ENCODE measurements around the gene DNLZ.

The DNLZ gene

DNA sequence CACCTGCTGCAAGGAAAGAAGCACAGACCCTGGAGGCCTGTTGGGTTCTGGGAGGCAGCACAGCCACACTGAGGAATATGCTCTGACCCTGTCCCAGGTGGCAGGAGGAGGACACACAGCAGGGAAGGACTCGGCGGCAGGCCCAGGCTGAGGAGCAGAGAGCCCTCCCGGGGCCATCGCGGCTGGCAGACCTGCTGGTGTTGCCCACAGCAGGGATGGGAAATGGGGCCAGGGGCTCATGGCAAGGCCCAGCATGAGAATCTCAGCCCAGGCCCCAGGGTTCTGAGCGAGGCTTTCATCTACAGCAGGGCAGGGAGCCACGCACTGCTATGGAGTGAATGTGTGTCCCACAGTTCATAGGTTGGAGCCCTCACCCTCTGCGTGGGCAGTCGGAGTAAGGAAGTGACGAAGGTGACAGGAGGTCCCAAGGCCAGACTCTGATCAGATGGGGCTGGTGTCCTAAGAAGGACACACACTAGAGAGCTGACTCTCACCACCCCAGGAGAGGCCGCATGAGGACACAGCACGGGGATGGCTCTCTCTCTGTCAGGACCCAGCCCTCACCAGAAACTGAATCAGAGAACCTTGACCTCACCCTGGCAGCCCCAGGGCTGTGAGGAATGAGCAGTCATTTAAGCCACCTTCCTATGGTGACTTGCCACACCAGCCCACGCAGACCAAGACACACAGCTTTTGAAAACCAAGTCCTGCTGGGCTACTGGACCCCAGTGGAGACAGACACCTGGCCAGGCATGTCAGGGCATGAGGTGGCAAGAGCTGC lies 46.5 kb downstream of the DNLZ start:
- no peak for DNase-seq (ENCODE audit: low read depth)

DNA sequence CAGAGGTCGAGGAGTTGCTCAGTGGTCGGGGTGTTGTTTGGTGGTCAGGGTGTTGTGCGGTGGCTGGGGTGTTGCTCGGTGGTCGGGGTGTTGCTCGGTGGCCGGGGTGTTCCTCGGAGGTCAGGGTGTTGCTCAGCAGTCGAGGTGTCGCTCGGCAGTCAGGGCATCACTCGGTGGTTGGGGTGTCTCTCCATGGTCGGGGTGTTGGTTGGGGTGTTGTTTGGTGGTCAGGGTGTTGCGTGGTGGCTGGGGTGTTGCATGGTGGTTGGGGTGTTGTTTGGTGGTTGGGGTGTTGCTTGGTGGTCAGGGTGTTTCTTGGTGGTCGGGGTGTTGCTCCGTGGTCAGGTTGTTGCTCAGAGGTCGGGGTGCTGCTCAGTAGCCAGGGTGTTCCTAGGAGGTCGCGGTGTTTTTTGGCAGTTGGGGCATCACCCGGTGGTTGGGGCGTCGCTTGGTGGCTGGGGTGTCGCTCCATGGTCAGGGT lies 47.2 kb downstream of the DNLZ start:
- peak; percentile 27 for DNase-seq (ENCODE audit: low read depth)

DNA sequence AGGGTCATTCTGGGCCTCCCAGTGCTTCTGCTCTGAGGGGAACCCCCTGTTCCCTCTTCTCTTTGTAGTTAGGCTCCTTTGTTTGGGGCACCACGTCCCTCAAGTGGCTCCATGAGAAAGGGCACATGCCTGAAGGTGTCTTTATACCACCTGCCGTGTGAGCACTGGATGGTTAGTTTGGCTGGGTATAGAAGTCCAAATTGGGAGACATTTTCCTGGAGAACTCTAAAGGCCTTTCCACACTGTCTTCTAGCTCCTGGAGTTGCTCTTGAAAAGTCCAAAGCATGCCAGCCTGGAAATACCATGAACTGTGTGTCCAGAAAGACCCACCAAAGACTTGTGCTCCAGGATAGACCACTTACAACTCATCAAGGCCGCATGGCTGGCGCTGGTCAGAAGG lies 48.6 kb downstream of the DNLZ start:
- DNase-seq (ENCODE audit: low read depth): no peak

DNA sequence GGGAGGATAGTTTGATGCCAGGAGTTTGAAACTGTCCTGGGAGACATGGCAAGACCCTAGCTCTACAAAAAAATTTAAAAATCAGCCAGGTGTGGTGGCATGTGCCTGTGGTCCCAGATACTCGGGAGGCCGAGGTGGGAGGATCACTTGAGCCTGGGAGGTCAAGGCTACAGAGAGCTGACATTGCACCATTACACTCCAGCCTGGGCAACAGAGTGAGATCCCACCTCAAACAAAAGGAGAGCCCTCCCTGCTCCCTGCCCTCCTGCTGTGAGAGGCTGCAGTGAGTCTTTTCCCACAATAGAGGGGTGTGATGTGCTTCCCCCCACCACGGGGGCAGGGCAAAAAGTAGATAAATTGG lies 49.5 kb downstream of the DNLZ start:
- no peak for DNase-seq (ENCODE audit: low read depth)

DNA sequence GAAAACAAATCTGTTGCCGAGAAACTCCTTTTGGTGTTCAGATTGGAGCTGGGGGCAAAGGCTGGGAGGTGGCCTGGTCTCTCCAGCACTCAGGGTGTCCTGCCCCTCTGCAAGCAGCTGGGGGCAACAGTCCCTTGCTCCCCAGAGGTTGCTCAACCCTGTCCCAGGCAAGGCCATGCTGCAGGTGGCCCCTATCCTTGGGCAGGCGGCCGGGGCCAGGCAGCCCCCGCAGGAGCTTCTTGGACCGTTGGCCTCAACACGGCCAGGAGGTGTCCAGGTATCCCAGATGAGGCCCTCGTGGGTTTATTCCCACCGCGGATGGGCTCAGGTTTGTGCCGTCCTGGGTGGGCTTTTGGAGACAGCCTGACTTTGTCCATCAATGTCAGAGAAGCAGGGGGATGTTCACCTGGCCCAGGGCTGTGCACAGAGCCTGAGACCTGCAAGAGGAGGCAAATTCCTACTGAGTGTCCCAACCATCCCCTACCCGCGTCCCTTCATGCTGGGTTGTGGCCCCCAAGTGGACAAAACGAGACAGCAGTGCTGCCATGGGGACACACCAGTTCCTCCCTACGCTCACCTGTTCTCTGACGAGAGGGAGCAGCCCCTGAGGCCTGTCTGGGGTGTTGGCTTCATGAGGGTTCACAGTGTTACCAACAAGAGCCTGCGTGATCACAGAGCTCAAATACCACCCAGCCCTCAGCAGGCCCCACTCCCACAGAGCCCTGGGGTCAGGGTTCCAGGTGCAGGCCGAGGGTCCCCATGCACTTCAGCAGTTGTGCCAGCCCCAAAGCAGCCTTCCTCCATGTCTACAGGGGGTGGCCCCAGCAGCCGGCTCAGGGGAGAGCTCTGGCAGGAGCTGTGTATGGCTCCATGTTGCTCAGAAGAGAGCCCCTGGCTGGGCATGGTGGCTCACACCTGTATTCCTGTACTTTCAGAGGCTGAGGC lies 50.2 kb downstream of the DNLZ start:
- no peak for DNase-seq (ENCODE audit: low read depth)

DNA sequence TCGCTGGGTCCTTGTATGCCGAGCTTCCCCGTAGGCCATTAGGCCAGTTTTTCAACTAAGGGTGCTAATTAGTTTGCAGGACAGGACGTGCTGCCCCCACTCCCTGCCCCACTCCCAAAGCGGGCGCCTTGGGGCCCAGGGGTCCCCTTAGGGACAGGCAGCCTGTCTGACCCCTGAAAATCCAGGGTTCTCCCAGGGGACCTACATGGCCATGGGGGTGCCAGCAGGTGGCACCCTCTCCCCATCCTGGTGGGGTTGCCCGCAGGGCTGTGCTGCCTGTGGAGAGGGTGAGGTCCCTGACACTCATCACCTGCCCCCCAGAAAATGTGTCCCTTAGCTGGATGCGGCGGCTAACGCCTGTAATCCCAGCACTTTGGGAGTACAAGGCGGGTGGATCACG lies 51.1 kb downstream of the DNLZ start:
- peak; percentile 30 for DNase-seq (ENCODE audit: low read depth)

DNA sequence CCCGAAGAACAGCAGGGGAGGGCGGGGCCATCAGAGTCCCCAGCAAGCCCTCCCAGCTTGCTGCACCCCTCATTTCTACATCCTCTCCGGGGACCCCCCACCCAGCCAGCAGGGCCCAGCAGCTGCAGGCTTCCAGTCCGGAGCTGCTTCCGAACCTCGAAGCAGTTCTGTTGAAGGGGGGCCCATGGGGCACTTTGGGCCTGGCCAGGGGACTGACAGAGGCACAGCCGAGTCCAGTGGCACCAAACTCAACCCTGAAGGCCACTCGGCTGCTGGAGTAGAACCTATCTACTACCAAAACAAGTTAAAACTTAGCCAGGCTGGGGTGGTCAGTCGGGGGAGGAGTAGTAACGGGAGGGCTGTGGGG lies 51.6 kb downstream of the DNLZ start:
- DNase-seq (ENCODE audit: low read depth): no peak

DNA sequence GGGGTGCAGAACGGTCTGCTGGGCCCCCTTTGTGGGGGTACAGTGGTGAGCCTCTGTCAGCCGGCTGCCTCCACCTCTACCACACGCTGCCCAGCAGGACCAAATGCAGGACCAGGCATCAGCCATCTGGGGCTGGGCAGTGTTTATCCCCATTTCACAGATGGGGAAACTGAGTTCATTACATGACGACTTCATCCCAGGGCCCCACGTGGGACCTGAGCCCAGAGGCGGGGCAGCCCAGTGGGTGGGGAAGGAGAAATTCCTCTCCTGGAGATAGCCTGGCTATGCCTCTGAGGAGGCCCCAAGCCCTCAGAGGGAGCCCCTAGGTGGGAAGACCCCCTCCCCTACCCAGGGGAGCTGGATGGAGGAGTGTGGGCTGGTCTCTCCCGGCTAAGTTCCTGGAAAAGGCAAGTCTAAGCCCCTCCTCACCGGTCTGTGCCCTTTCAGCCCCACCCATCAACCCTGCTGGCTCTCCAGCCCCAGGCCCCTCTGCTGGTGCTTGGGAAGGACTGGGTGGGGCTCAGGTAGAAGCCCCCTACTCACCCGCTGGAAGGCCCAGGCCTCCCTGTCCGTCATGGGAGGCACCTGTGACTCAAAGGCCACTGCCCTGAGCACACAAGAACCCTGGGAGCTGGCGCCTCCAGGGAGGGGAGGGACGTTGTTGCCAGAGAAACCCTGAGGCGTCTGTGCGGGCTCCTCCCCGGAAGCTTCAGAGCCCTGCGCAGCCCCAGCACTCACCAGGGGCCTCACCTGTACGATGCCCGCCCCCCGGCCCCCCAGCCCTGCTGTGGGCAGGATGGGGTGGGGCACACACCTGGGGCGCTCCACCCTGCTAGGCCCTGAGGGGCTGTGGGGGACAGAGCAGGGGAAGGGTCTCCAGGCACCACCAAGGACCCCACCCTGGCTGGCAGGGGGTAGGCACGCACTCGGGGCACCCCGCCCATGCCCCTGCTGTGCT lies 52.2 kb downstream of the DNLZ start:
- no peak for DNase-seq (ENCODE audit: low read depth)

DNA sequence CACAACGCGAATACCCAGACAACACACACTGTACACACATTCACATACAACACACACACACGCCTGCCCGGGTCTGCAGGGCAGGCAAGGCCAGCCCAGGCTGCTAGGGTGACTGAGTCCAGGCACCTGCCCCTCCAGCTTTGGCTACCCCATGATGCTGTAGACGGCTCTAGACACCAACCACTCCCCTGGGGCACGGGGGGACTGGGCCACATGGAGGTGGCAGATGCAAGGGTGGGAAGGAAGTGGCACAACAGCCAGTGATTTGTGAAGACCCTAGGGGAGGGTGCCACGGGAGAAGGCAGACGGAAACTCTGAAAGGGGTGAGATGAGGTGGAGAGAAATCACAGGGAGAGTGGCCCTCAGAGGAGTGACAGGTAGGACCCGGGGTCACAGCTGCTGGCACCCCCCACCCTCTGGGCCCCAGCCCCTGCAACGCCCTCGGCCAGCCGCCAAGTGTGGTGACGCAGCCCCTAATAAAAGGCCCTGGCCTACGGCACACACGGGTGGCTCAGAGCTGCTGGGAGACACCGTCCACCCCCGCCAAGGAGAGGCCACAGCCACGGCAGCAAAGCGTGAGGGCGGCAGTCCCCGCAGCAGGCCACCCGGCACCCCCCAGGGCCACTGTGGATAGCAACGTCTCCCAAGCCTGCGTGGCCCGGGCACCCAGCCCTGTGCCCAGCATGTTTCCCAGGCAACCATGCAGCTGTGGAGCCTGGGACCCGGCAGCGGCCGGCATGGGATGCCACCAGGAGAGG lies 53.1 kb downstream of the DNLZ start:
- DNase-seq (ENCODE audit: low read depth): no peak

DNA sequence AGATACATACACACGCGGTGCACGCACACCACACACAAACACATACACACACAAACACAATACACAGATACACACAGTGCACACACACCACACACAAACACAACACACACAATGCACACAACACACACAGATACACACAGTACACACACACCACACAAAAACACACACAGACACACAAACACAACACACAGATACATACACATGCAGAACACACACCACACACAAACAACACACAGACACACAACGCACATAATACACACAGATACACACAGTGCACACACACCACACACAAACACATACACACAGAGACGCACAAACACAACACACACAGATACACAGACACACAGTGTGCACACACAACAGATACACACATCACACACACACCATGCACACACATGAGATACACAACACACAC lies 53.7 kb downstream of the DNLZ start:
- no peak for DNase-seq (ENCODE audit: low read depth)

Measured in stimulated activated CD8-positive, alpha-beta memory T cell treated with anti-CD3 and anti-CD28 coated beads, Interleukin-4, amount 100 ng/mL, for 24 hours (primary cell).